Stimulated activated CD4-positive, alpha-beta T cell treated with anti-CD3 and anti-CD28 coated beads, Interleukin-4, amount 100 ng/mL, for 24 hours (primary cell): ENCODE data around the gene BIN1.

Experiments used
- DNase-seq: peaks from one replicate; pipeline ENCODE4 v3.0.0-alpha.2; 2020

The BIN1 gene

DNA sequence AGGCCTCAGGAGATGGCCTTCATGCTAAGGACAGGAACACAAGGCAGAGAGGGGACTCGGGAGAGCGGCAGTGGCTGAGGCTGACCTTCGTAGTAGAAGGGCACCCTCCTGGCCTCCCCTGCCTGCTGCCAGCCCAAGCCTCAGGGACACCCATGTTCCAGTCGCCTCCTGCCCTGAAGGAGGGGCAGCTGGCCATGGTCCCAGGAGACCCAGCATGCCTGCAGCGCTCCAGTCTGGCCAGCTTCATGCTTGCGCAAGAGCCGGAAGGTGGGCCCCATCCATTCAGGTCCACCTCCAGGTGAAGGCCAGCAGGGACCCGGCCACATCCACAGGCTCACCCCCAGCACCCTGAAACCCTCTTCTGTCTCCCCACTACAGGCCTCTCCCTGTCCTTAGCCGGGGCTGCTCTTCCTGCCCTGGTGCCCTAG is 35.0 kb downstream of the BIN1 start:
- DNase-seq: no peak

- no peak for DNase-seq
These were observed 36.7 kb downstream of the BIN1 start for GRCh38 chr2:127070221-127070620.

- no peak for DNase-seq
These were observed 37.4 kb downstream of the BIN1 start for GRCh38 chr2:127069536-127069935.

DNA sequence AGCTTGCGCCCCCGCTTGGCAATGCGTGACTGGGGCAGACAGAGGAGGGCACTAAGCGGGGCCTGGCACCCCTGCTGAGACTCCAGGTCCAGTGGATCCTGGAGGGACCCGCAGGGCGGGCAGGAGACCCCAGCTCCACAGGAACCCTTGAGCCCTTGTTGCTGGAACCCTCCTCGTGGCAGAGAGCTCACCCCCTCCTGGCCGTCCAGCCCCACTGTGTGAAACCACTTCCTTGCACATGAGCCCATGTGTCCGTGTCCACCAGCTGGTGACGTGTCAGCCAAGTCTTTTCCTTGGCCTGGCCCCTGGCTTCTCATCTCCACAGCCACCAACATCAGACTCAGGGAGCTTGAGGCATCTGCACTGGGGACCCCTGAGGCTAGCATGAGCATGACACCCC is 38.0 kb downstream of the BIN1 start:
- no peak for DNase-seq

GRCh38 chr2:127068351-127068741 is 38.6 kb downstream of the BIN1 start:
- no peak for DNase-seq

DNA sequence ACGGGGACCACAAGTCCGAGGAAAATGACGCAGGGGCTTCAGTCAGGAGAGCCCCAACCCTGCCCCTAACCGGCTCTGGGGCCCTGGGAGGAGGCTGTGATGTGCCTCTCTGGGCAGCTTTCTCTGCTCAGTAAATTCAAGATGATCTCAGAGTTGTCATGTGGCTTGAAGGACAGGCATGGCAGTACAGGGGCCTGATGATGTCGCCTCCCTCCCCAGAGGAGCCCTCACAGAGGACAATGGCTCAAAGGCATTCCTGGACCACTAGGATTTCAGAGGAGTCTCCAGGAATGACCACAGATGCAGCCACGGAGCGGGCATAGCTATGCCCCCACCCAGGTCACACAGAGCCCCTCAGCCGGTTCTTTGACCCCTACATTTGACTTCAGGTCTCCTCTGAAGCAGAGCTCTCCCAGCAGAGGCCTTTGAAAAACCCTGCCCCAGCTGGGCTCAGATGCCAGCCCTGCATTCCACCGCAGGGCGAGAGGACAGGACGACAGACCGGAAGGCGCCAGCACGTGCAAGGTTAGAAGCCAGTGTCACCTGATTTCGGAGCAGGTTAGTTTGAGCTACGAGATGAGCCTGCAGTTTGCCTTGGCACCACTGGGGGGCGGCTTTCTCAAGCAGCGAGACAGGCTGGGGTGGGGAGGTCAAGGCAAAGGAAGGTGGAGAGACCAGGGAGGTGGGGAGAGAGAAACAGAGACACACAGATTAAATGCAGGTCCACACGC is 39.2 kb downstream of the BIN1 start:
- peak; percentile 71 for DNase-seq

DNA sequence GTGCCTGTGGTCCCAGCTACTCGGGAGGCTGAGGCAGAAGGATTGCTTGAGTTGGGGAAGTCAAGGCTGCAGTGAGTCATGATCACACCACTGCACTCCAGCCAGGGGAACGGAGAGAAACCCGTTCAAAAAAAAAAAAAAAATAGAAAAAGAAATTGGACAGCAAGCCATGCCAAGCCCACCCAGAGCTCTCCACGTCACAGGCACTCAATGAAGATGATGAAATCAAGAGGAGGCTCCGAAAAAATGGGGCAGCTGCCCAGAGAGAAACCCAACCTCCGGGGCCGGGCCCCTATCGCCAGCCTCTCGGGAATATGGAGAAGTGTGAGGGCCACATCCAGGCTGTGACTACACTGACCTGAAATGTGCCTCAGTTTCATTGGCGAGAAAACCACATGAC is 40.0 kb downstream of the BIN1 start:
- DNase-seq: no peak

GRCh38 chr2:127065940-127066318 is 41.0 kb downstream of the BIN1 start:
- DNase-seq: no peak

DNA sequence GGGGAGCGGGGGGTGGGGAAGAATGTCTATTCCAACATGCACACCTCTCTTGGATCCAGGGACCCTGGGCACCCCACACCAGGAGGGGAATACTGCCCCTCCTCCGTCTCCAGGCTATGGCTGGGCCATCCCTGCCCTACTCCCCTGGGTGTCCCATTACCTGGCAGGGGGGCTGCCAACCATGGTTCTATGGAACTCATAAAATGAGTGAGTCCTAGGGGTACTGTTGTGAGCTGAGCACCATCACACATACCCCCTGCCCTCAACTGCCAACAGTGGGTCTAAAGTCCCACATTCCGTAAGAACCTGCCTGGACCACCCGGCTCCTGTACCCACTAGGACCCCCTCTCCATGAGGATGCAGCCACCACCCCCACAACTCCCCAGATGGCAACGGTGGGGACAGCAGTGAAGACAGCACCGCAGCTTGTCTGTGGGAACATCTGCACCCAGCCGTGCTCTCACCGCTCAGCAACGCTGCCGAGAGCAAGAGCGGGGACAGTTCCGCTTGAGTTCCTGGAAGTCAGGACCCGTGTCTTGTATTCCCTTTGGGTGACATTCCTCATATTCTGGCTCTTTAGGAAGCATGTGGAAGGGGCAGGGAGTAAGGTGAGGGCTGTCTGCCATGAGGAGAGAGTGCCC is 41.5 kb downstream of the BIN1 start:
- DNase-seq: no peak

GRCh38 chr2:127064642-127065250 is 42.2 kb downstream of the BIN1 start:
- peak; percentile 80 for DNase-seq

DNA sequence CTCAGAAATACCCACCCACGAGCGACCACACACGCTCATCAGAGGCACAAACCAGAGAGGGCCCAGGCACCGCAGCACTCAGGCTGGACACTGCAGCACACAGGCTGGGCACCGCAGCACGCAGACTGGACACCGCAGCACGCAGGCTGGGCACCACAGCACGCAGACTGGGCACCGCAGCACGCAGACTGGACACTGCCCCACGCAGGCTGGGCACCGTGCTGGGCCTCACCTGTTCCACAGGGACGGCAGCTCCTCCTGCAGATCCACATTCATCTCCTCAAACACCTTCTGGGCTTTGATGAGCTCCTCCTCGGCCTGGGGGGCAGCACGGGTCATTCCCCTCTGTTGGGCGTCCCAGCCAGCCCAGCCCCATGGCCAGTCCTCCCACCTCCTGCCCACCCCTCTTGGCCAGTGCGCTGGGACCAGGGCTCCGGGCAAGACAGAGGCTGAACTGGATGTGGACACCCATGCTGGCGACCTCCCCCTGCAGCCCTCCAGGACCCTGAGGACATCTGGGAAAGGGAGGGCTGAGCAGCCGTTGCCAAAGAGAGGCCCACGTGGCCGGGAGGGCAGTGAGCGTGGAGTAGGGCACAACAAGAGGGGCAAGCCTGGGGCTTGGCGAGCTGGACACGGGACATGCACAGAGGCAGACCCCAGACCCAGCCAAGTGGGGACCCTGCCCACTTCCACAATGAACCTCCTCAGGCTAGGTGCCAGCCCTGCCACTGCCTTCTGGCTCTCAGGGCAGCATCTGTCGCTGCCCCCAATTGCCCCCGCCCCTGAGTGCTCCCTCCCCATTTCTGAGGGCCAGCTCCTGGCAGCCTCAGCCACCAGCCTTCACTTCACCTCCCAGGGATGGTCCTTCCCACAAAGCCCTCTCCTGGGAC is 43.0 kb downstream of the BIN1 start:
- no peak for DNase-seq

DNA sequence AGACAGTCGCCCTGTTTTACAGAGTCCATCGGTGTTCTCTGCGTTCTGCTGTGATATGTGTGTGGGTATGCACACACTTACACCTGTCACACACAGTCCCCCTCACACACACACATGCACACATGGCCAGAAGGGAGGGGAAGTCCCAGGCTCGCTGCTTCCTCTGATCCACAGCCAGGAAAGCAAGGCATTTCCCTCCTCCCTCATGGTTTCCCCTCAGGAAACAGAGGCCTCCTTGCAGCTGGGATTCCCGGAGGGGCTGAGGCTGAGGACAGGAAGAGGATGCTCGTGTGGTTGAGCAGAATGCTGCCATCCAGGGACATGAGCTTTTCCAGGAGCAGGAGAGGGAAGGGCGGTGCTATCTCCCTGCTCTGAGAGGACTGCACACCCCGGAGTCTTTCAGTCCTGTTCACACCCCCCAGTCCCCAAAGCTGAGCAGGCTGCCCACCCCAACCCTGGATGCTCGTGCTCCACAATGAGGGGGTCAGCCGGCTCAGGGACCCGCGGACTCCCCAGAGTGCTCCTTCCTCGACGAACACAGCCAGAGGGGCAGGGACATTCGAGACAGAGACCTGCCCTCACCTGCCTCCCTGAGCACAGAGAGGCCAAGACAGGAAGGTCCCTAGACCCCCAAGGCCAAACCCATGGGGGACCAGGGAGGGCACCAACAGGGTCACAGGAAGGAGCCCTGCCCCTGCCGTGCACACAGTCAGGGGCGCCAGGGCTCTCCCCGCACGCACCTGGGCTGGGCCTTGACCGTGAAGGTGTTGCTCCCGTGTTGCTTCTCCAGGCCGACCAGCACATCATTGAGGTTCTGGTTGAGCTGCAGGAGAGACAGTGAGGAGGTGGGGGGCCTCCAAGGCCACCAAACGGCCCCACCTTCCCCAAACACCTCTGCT is 45.3 kb downstream of the BIN1 start:
- no peak for DNase-seq

DNA sequence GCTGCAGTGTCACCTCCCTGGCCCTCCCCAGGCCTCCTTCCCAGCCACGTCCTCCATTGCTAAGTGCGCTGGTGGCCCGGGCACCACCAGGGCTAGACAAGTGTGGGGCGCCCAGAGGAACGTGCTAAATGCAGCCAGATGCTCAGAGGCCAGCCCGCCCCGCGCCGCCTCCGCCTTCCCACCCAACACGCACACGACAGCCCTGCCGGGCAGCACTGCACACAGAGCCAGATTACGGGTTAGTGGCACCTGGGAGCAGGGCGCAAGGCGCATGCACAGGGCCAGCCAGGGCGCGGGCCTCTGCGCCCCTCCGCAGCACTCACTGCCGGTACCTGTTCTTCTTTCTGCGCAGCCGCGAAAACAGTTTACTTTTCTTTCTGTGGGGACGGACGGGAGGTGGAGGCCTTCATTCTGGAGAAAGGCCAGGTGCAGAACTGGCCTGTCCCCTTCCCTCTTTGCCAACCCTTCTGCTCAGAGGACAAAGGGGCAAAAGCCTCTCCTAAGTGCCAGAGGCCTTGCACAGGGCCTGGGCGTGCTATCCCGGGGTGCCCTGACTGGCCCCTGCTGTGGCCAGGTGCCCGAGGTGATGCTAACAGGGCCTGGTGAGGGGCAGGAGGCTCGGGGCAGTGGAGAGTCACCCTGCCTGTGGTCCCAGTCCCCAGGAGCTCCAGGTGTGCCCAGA is 46.5 kb downstream of the BIN1 start:
- no peak for DNase-seq

- DNase-seq: no peak
These were observed 47.4 kb downstream of the BIN1 start for GRCh38 chr2:127059559-127059958.

DNA sequence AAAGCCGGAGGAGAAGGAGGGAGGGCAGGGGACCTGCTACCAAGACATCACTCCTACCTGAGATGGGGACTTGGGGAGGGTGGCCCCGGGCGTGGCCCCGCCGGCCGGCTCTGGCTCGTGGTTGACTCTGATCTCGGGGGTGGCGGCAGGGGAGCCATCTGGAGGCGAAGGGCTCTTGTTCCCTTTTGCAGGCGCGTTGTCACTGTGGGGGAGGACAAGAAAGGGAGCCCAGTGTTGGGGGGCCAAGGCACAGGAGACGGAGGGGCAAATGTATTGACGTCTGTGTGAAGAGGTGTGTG is 48.1 kb downstream of the BIN1 start:
- DNase-seq: no peak

- no peak for DNase-seq
These were observed 48.6 kb downstream of the BIN1 start for GRCh38 chr2:127058246-127058953.

DNA sequence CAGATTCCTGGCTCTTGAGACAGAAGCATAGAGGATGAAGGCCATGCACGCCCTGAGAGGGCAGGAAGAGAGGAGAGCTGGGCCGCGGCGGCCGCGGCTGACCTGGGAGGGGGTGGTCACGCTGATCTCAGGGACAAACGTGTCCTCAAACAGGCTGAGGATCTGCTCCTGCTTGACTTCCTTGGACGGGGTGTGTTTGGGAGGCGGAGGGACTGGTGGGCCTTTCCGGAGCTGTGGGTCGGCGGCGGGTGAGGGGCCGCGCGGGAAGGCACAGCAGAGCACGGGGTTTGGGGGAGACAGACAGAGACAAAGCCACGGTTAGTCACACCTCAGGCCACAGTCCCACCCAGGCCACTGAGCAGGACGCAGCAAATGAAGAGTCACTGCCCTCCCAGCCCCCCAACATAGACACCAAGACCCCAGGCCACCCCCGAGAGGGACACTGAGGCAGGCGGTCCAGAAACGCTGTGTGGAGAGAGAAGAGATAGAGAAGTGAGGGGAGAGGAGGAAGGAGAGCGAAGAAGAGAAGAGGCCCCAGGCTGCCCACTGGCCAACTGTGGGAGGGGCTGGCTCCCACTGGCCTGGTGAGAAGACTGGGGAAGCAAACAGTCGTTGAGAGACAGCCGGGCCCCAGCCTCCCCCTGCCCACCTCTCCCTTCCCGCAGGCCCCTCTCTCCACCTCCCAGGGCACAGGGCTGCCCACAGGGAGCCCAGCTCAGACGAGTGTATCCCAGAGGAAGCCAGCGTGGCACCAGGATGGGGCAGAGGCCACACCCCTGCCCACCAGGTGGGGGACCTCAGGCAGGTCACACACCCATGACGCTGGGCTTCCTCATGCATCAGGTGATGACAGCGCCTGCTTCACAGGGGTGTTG is 49.3 kb downstream of the BIN1 start:
- no peak for DNase-seq

GRCh38 chr2:127056631-127057370 is 50.2 kb downstream of the BIN1 start:
- no peak for DNase-seq

DNA sequence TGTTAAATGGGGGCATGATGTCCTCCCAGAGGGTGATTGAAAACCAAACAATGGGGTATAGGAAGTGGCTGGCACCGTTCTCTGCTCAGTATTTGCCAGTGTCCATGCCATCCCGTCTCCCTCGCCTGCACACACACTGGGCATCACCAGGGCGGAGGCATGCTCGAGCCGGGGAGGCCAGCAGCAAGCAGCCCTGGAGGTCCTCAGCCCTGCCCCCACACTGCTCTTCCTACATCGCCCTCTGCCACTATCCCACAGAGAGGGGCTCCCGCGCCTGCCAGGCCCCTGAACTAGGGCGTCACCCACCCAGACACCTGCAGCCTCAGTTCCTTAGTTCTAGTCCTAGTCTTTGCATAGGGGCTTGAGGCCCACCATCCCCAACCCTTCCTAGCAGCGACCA is 50.9 kb downstream of the BIN1 start:
- no peak for DNase-seq

- no peak for DNase-seq
These were observed 51.2 kb downstream of the BIN1 start for GRCh38 chr2:127055786-127056076.
